Measurements from ENCODE around the gene MMAB. TPM values are rescaled to one million over a fixed set of nuclear protein-coding genes. Genes with fewer than 3 reads are reported as not detected.

Gene MMAB
- total and polyA plus RNA-seq, 7 donors: 12.2 to 79.6 (median 28.9) TPM

DNA sequence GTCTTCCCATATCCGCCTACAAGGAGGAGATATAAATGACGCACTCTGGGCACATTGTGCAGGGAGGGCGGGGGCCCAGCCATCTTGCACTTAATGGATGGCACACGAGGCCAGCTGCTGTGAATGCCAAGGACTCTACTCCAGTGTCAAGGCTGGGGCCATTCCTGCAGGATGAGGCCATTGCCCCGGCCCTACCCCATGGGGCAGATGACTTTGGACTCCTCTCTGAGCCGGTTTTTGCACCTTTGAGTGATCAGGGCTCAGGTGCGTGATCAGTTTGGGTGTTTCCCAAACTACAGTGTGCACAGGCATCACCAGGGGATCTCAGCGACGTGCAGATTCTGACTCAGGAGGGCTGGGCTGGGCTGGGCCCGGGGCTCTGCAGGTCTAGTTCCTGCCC is 16.1 kb downstream of the MMAB start:
- no peak overlapping the region for H3K4me3 ChIP-seq
- no peak overlapping the region for H3K27ac ChIP-seq
- no peaks in the 10 kb centered on the region for H3K4me1 ChIP-seq
- no peaks in the 10 kb centered on the region for H3K9me3 ChIP-seq
- no peak for TF ChIP-seq POLR2A (IDR thresholded peaks at IDR 0.05)
- no peak for TF ChIP-seq EP300 (IDR thresholded peaks at IDR 0.05)
- TF ChIP-seq POLR2AphosphoS5 (IDR thresholded peaks at IDR 0.05): no peak
- TF ChIP-seq, protein P1, sequence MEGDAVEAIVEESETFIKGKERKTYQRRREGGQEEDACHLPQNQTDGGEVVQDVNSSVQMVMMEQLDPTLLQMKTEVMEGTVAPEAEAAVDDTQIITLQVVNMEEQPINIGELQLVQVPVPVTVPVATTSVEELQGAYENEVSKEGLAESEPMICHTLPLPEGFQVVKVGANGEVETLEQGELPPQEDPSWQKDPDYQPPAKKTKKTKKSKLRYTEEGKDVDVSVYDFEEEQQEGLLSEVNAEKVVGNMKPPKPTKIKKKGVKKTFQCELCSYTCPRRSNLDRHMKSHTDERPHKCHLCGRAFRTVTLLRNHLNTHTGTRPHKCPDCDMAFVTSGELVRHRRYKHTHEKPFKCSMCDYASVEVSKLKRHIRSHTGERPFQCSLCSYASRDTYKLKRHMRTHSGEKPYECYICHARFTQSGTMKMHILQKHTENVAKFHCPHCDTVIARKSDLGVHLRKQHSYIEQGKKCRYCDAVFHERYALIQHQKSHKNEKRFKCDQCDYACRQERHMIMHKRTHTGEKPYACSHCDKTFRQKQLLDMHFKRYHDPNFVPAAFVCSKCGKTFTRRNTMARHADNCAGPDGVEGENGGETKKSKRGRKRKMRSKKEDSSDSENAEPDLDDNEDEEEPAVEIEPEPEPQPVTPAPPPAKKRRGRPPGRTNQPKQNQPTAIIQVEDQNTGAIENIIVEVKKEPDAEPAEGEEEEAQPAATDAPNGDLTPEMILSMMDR (IDR thresholded peaks at IDR 0.05): no peak
- 88 to 93% methylated on average over 10 of the region's 10 CpGs for WGBS, 2 donors
- no peak for DNase-seq
- H3K27me3 ChIP-seq: peaks cover 0 to 21% (median 0%) of the 10 kb centered on the region in 3 donors
- intact Hi-C loops (cut with DNase I): no loop called here
- peaks cover 0 to 13% (median 0%) of the 10 kb centered on the region in 4 donors for H3K36me3 ChIP-seq

DNA sequence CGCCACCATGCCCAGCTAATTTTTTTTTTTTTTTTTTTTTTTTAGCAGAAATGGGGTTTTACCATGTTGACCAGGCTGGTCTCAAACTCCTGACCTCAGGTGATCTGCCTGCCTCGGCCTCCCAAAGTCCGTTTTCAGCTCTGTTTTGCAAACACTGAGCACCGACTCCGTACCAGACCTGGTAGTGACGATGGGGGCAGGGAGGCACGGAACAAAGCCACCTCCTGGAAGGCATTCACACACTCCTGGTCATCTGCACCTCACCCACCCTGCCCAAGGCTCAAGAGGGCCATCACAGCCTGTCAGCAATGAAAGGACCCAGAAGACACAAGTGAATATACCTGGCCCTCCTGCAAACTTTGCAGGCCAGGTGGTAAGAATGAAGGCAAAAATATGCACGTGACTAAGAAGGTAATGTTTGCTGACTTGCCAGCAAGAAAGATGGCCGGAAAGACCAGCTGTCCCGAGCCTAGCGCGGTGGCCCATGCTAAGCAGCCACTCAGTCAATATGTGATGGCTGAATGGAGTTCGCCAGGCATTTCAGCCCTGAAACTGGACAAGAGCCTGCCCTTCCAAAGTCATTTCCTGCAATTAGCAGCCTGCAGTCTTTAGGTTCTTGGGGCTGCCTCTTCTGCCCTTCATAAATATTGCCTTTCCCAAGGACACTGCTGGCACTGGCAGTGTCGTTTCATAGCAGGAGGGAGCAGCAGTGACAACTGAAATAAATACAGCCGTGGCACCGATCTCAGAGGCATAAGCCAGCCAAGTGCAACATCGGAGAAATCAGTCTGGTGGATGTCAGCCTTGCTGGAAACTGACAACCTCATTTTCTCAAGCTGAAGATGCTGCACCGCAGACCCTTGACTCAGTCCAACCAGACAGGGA is 17.6 kb downstream of the MMAB start:
- intact Hi-C loops (cut with DNase I): no loop called here

DNA sequence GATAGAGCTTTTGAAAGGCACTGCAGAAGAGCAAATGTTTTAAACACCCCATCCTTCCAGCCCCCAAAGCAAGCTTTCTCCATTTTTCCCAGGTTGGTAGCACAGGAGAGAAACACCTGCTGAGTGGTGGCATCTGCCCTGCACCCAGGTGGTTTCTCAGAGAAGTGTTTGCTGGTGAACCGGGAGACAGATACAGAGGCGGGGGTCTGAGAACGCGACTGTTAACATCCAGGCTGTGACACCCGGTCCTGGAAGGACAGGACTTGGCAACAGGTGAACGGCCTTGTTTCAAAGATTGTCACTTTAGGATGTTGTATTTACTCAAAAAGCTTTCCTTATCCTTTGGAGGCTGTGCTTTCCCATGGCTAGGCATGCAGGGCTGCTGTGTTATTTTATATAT is 18.5 kb downstream of the MMAB start:
- Histone ChIP-seq H3K27me3 (peaks cover 0 to 43% (median 21%) of the 10 kb centered on the region in 3 donors), H3K36me3 (no peaks in the 10 kb centered on the region), H3K9me3 (no peaks in the 10 kb centered on the region), H3K27ac (no peak overlapping the region), H3K4me1 (no peaks in the 10 kb centered on the region), H3K4me3 (no peak overlapping the region)
- DNase-seq: no peak
- intact Hi-C loops (cut with DNase I): no loop called here
- TF ChIP-seq EP300 (IDR thresholded peaks at IDR 0.05) (no peak), POLR2A (IDR thresholded peaks at IDR 0.05) (no peak)
- 61 to 81% methylated on average over 6 of the region's 6 CpGs for WGBS, 2 donors

More for the DNA sequence above, 17.6 kb downstream of the MMAB start:
- Histone ChIP-seq H3K4me1 (no peaks in the 10 kb centered on the region), H3K4me3 (no peak overlapping the region), H3K27me3 (peaks cover 0 to 34% (median 12%) of the 10 kb centered on the region in 3 donors), H3K27ac (no peak overlapping the region), H3K36me3 (peaks cover 0 to under 1% (median 0%) of the 10 kb centered on the region in 4 donors), H3K9me3 (no peaks in the 10 kb centered on the region)
- DNase-seq: no peak
- 82% methylated on average over 18 of the region's 18 CpGs for WGBS, 2 donors
- TF ChIP-seq, protein P1 (IDR thresholded peaks at IDR 0.05): no peak
- TF ChIP-seq EP300 (IDR thresholded peaks at IDR 0.05): no peak
- no peak for TF ChIP-seq POLR2A (IDR thresholded peaks at IDR 0.05)
- no peak for TF ChIP-seq POLR2AphosphoS5 (IDR thresholded peaks at IDR 0.05)

DNA sequence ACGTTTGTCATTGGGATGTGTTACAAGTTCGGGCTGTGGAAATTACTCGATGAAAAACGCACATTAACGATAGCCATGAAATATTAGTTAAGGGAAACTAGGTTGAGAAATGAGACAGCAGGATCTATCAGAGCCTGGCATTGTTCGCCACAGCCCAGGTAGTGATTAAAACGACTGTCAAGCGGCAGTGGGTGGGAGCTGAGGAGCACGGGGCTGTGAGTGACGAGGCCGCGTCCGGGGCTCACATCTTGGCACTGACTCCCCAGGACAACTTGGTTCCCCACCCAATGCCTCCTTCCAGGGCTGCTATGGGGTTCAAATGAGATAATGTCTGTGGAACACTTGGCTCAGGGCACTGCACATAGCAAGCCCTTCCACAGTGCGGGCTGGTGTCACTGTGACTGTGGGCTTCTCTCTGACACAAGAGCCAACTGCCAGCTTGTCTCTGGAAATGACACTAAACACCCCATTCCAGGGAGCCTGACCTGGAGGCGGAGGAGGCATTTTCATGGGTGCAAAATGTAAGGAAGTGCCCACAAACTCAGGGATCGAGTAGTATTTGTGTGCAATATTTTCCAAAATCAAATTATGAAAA is 19.3 kb downstream of the MMAB start:
- no peak for DNase-seq
- TF ChIP-seq POLR2AphosphoS5 (IDR thresholded peaks at IDR 0.05): no peak
- no peak for TF ChIP-seq POLR2A (IDR thresholded peaks at IDR 0.05)
- TF ChIP-seq, protein P1 (IDR thresholded peaks at IDR 0.05): no peak
- no peak for TF ChIP-seq EP300 (IDR thresholded peaks at IDR 0.05)
- peaks cover 0 to 50% (median 23%) of the 10 kb centered on the region in 3 donors for H3K27me3 ChIP-seq
- no peak overlapping the region for H3K27ac ChIP-seq
- no peaks in the 10 kb centered on the region for H3K4me1 ChIP-seq
- no peaks in the 10 kb centered on the region for H3K9me3 ChIP-seq
- 57 to 71% methylated on average over 16 of the region's 16 CpGs for WGBS, 2 donors
- intact Hi-C loops (cut with DNase I): no loop called here
- H3K4me3 ChIP-seq: no peak overlapping the region
- H3K36me3 ChIP-seq: no peaks in the 10 kb centered on the region

DNA sequence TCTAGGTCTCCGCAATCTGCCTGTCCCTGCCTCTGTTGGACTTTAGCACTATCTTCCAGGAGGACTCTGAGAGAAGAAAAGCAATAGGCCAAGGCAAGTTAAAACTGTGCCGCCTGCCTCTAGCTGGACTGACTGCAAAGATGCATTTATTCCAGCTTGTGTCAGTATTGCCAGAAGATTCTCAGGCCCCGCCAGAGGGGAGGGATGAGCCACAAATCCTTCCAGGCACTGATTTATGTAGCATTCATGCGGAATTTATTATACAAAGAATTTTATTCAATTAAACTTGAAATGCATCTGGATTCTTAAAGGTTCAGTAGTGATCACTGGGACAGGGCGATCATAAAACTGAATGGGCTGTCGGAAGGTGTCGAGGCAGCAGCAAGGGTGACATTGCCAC is 19.8 kb downstream of the MMAB start:
- intact Hi-C loops (cut with DNase I): no loop called here
- TF ChIP-seq, protein P1 (IDR thresholded peaks at IDR 0.05): no peak
- TF ChIP-seq POLR2A (IDR thresholded peaks at IDR 0.05) (no peak), EP300 (IDR thresholded peaks at IDR 0.05) (no peak), POLR2AphosphoS5 (IDR thresholded peaks at IDR 0.05) (no peak)
- Histone ChIP-seq H3K4me3 (no peak overlapping the region), H3K4me1 (no peaks in the 10 kb centered on the region), H3K9me3 (no peaks in the 10 kb centered on the region), H3K27ac (no peak overlapping the region), H3K27me3 (peaks cover 0 to 55% (median 27%) of the 10 kb centered on the region in 3 donors), H3K36me3 (no peaks in the 10 kb centered on the region)
- DNase-seq: no peak
- 46 to 79% methylated on average over 7 of the region's 7 CpGs for WGBS, 2 donors
